Measurements from ENCODE around the gene KCNG4. TPM values are rescaled to one million over a fixed set of nuclear protein-coding genes. Genes with fewer than 3 reads are reported as not detected.
A peak's percentile ranks its signal among the peaks of the same experiment; 100 is the strongest.

Gene KCNG4
- total RNA-seq, 1 donor from 2014 or later, result not detected

- H3K36me3 ChIP-seq, result no peaks in the 10 kb centered on the region
- H4K20me1 ChIP-seq (ENCODE audit: low read depth), result peaks cover 13% of the 10 kb centered on the region
- peaks cover 37% of the 10 kb centered on the region for H3K79me2 ChIP-seq (ENCODE audit: low read depth)
- peaks cover 11% of the 10 kb centered on the region for H3K4me1 Mint-ChIP-seq
- no peak within 1 kb of the TSS for H3K27ac Mint-ChIP-seq
- H3K4me3 ChIP-seq, result peak within 1 kb of the TSS; percentile 86
- no peaks in the 10 kb centered on the region for H3K9me3 ChIP-seq (ENCODE audit: low read depth)
- no peaks in the 10 kb centered on the region for H3K9me3 Mint-ChIP-seq
- peak within 1 kb of the TSS; percentile 94 for H3K4me2 ChIP-seq
- TF ChIP-seq CTCF (IDR thresholded peaks at IDR 0.05) (peak; percentile 94), EZH2phosphoT487 (IDR thresholded peaks at IDR 0.05) (no peak)
- H3K36me3 Mint-ChIP-seq, result peaks cover 4% of the 10 kb centered on the region
- peak within 1 kb of the TSS; percentile 91 for H3K4me3 Mint-ChIP-seq
- H3K27me3 ChIP-seq, result no peaks in the 10 kb centered on the region
- DNase-seq (ENCODE audit: low spot score), result peak; percentile 97
- peak within 1 kb of the TSS; percentile 95 for H2AFZ ChIP-seq (replicated peaks)
- H3F3A ChIP-seq (ENCODE audit: low read depth), result no peaks in the 10 kb centered on the region
- H3K9ac ChIP-seq, result peak within 1 kb of the TSS; percentile 89
- no peak within 1 kb of the TSS for H3K27ac ChIP-seq
- peaks cover 5% of the 10 kb centered on the region for H3K4me1 ChIP-seq
- H3K27me3 Mint-ChIP-seq (ENCODE audit: insufficient read depth, low read depth), result peaks cover 3% of the 10 kb centered on the region
These were observed 53.0 kb downstream of the KCNG4 start, which contains the start of gene TAF1C for GRCh38 chr16:84186685-84187437. TAF1C (minus strand) TSS chr16:84187057; CDS start chr16:84184988, 2,069 bp downstream.

- peaks cover 37% of the 10 kb centered on the region for H3K79me2 ChIP-seq (ENCODE audit: low read depth)
- H3K27ac ChIP-seq, result no peak overlapping the region
- DNase-seq (ENCODE audit: low spot score), result no peak
- peaks cover 5% of the 10 kb centered on the region for H3K4me1 ChIP-seq
- H3K36me3 ChIP-seq, result no peaks in the 10 kb centered on the region
- no peaks in the 10 kb centered on the region for H3F3A ChIP-seq (ENCODE audit: low read depth)
- no peak overlapping the region for H3K27ac Mint-ChIP-seq
- H3K4me2 ChIP-seq, result no peak overlapping the region
- H3K27me3 ChIP-seq, result no peaks in the 10 kb centered on the region
- no peaks in the 10 kb centered on the region for H3K9me3 Mint-ChIP-seq
- peaks cover 11% of the 10 kb centered on the region for H3K4me1 Mint-ChIP-seq
- H3K9me3 ChIP-seq (ENCODE audit: low read depth), result no peaks in the 10 kb centered on the region
- TF ChIP-seq EZH2 (IDR thresholded peaks at IDR 0.05), result no peak
- no peak for TF ChIP-seq EZH2phosphoT487 (IDR thresholded peaks at IDR 0.05)
- no peak for TF ChIP-seq CTCF (IDR thresholded peaks at IDR 0.05)
- H3K36me3 Mint-ChIP-seq, result peaks cover 4% of the 10 kb centered on the region
- no peak overlapping the region for H2AFZ ChIP-seq (replicated peaks)
- H3K27me3 Mint-ChIP-seq (ENCODE audit: insufficient read depth, low read depth), result no peaks in the 10 kb centered on the region
- H4K20me1 ChIP-seq (ENCODE audit: low read depth), result peaks cover 13% of the 10 kb centered on the region
- H3K9ac ChIP-seq, result no peak overlapping the region
- peak overlapping the region; percentile 91 for H3K4me3 Mint-ChIP-seq
- no peak overlapping the region for H3K4me3 ChIP-seq
These were observed 55.0 kb downstream of the KCNG4 start for GRCh38 chr16:84184775-84185174.

- Mint-ChIP-seq H3K4me3 (no peak overlapping the region), H3K4me1 (peaks cover 11% of the 10 kb centered on the region), H3K27me3 (ENCODE audit: insufficient read depth, low read depth) (no peaks in the 10 kb centered on the region), H3K9me3 (no peaks in the 10 kb centered on the region), H3K27ac (no peak overlapping the region), H3K36me3 (peaks cover 4% of the 10 kb centered on the region)
- Histone ChIP-seq H3K4me1 (peaks cover 5% of the 10 kb centered on the region), H3K27ac (no peak overlapping the region), H3K9ac (no peak overlapping the region), H3K79me2 (ENCODE audit: low read depth) (peaks cover 37% of the 10 kb centered on the region), H3K4me2 (no peak overlapping the region), H3K4me3 (no peak overlapping the region), H2AFZ (replicated peaks) (no peak overlapping the region), H4K20me1 (ENCODE audit: low read depth) (peaks cover 13% of the 10 kb centered on the region), H3K36me3 (no peaks in the 10 kb centered on the region), H3F3A (ENCODE audit: low read depth) (no peaks in the 10 kb centered on the region), H3K9me3 (ENCODE audit: low read depth) (no peaks in the 10 kb centered on the region), H3K27me3 (no peaks in the 10 kb centered on the region)
- no peak for DNase-seq (ENCODE audit: low spot score)
- TF ChIP-seq EZH2 (IDR thresholded peaks at IDR 0.05) (no peak), CTCF (IDR thresholded peaks at IDR 0.05) (peak; percentile 13)
These were observed 55.8 kb downstream of the KCNG4 start for GRCh38 chr16:84183911-84184591.

All from neural progenitor cell (in vitro differentiated cells).